K562 (cell line): ENCODE measurements around the gene AGAP3. TPM values are rescaled to one million over a fixed set of nuclear protein-coding genes. Genes with fewer than 3 reads are reported as not detected.

Experiments used
- ATAC-seq: fragments of 200-7000 bp; cut with Tn5 transposase; 3 replicates; pipeline ENCODE4 v1.9.1; 2020; ENCODE audit warnings: moderate library complexity
- BruUV-seq: library from RNA; stranded (reverse); fragments of 400-500 nt; replicated peaks from 2 replicates; lab custom pipeline; 2021; lab: Mats Ljungman, UMichigan
- CTCF ChIA-PET: fragments of 300-600 bp; formaldehyde crosslinking; extraction: SDS; loops from one replicate; lab custom pipeline; 2021; ENCODE audit warnings: low intra/inter-chr PET ratio; lab: Yijun Ruan, JAX
- POLR2A ChIA-PET: fragments of 300-600, 350-650 bp; sonication (Branson Sonifier 250); formaldehyde crosslinking; extraction: SDS; loops from one replicate; lab custom pipeline; 2021; ENCODE audit warnings: antibody characterized with exemption, inconsistent platforms; lab: Yijun Ruan, JAX
- DNase-seq, 4 experiments: peaks; one replicate each; pipeline versions ENCODE4 v3.0.0 to v3.0.0-alpha.2; 2011 to 2018; ENCODE audit warnings: low spot score in 3 of 4, mixed read lengths in 3 of 4; ENCODE audit errors: extremely low read depth in 1 of 4
- FAIRE-seq: peaks from 2 replicates; lab custom pipeline; 2011; peaks lifted over from hg19 to GRCh38; lab: Jason Lieb, UNC
- H2AFZ ChIP-seq: 2 replicates; pipeline ENCODE4 v1.6.0; 2011; ENCODE audit warnings: low read depth, low read length, control low read depth, inconsistent platforms
- H3K27ac ChIP-seq: fragments of 200-600 bp; 3 replicates; pipeline ENCODE4 v1.8.0; 2011; ENCODE audit warnings: low read depth, mild to moderate bottlenecking, control low read depth, inconsistent platforms, low read length, moderate library complexity, mixed read lengths; ENCODE audit errors: extremely low read depth
- H3K27me3 ChIP-seq, 2 experiments: fragments of 300-600 bp in 1 of 2; 2 replicates in 1 of 2; 3 replicates in 1 of 2; pipeline versions ENCODE4 v1.6.0 to v1.8.0; 2011; ENCODE audit warnings: inconsistent platforms in 2 of 2, low read length in 2 of 2, mild to moderate bottlenecking in 1 of 2, mixed read lengths in 1 of 2, moderate library complexity in 1 of 2; ENCODE audit not compliant: control insufficient read depth in 2 of 2, insufficient read depth in 2 of 2
- H3K36me3 ChIP-seq: fragments of 300-600 bp; 3 replicates; pipeline ENCODE4 v1.8.0; 2011; ENCODE audit warnings: mild to moderate bottlenecking, low read length, inconsistent platforms; ENCODE audit not compliant: control insufficient read depth, insufficient read depth
- H3K4me1 ChIP-seq, 2 experiments: fragments of 200-600 bp in 1 of 2; replicated peaks in 1 of 2; 2 replicates in 1 of 2; 3 replicates in 1 of 2; pipeline versions ENCODE4 v1.5.1 to v1.8.0; 2011; ENCODE audit warnings: inconsistent platforms in 2 of 2, low read length in 2 of 2, mild to moderate bottlenecking in 1 of 2, mixed read lengths in 1 of 2, moderate library complexity in 1 of 2; ENCODE audit not compliant: control insufficient read depth in 2 of 2, insufficient read depth in 2 of 2
- H3K4me2 ChIP-seq: 2 replicates; pipeline ENCODE4 v1.6.1; 2011; ENCODE audit warnings: low read length, control low read depth, inconsistent platforms, mixed read lengths; ENCODE audit not compliant: insufficient read depth
- H3K4me3 ChIP-seq: fragments of 200-600 bp; sonication (generic), shearing (Covaris generic); 2 replicates; pipeline ENCODE4 v1.5.1; 2016; ENCODE audit warnings: control low read depth, inconsistent platforms
- H3K79me2 ChIP-seq: fragments of 200-600 bp; 3 replicates; pipeline ENCODE4 v1.8.0; 2011; ENCODE audit warnings: low read length, inconsistent platforms; ENCODE audit not compliant: control insufficient read depth, insufficient read depth
- H3K9ac ChIP-seq, 2 experiments: 2 replicates each; pipeline versions ENCODE4 v1.6.0 to v1.6.1; 2011; ENCODE audit warnings: low read depth in 2 of 2, low read length in 2 of 2, control low read depth in 1 of 2, inconsistent platforms in 1 of 2, mild to moderate bottlenecking in 1 of 2, mixed read lengths in 1 of 2; ENCODE audit not compliant: insufficient read depth in 1 of 2
- H3K9me1 ChIP-seq: one replicate; pipeline ENCODE4 v1.6.0; 2011; ENCODE audit warnings: inconsistent platforms, mild to moderate bottlenecking, low read length, moderate library complexity; ENCODE audit not compliant: control insufficient read depth, insufficient read depth
- H3K9me3 ChIP-seq: replicated peaks from 2 replicates; pipeline ENCODE4 v1.5.1; 2011; ENCODE audit warnings: low read depth, low read length, inconsistent platforms; ENCODE audit not compliant: control insufficient read depth, insufficient read depth
- H4K20me1 ChIP-seq: replicated peaks from 2 replicates; pipeline ENCODE4 v1.6.1; 2011; ENCODE audit warnings: low read length, inconsistent platforms, mixed read lengths; ENCODE audit not compliant: control insufficient read depth, insufficient read depth
- CUX1 ChIP-seq: fragments of 200-800 bp; sonication (Bioruptor generic); IDR thresholded peaks from 2 replicates; pipeline ENCODE4 v1.6.1; 2016; ENCODE audit warnings: missing genetic modification characterization, missing compliant biosample characterization
- FIP1L1 ChIP-seq: fragments of 200-400 bp; formaldehyde crosslinking; IDR thresholded peaks from 2 replicates; pipeline ENCODE4 v1.6.1; 2018; ENCODE audit warnings: mild to moderate bottlenecking, low read depth, low read length; ENCODE audit not compliant: poor library complexity, severe bottlenecking
- HDAC6 ChIP-seq: IDR thresholded peaks from 2 replicates; pipeline ENCODE4 v1.6.1; 2012; ENCODE audit warnings: low read depth, mild to moderate bottlenecking, control low read depth, inconsistent platforms, low read length, moderate library complexity
- WGBS: fragments of 100-300 bp; shearing (Covaris generic); methylation state at CpG from one replicate; pipeline ENCODE4 v1.1.6; 2016; ENCODE audit warnings: low coverage, mixed read lengths; ENCODE audit not compliant: insufficient coverage; ENCODE audit errors: missing lambda C conversion rate; 5-methylcytosine and 5-hydroxymethylcytosine counted together
- in situ Hi-C: fragments of 300-500 bp; cut with MboI; formaldehyde crosslinking; loops from 4 replicates; pipeline ENCODE4 v1.15.0; 2018; ENCODE audit warnings: inconsistent platforms, mixed read lengths
- intact Hi-C: fragments of 100-400 bp; cut with micrococcal nuclease; formaldehyde crosslinking; loops from 2 replicates; pipeline ENCODE4 v1.14.2; 2022
- polyA plus RNA-seq, 8 experiments: library from polyadenylated mRNA; depleted of rRNA in 4 of 8; stranded (reverse) in 5 of 8; unstranded in 3 of 8; fragments of >200 nt; fragmentation: Nextera tagmentation in 2 of 8; fragmentation: Illumina TruSeq in 1 of 8; extraction: Ambion mirVana in 2 of 8; extraction: Trizol in 1 of 8; gene quantifications; 2 replicates each; pipeline versions ENCODE4 v1.2.1 to v1.2.3, GENCODE V29; 2011 to 2014; ENCODE audit warnings: inconsistent platforms in 1 of 8, missing spikeins in 1 of 8
- total RNA-seq, 7 experiments: library from RNA; depleted of rRNA in 6 of 7; stranded (reverse); fragments of >200 nt in 6 of 7; fragmentation: Illumina TruSeq in 2 of 7; extraction: Trizol in 2 of 7; gene quantifications; 2 replicates each; pipeline versions ENCODE4 v1.2.1 to v1.2.3, GENCODE V29; 2011 to 2021; ENCODE audit warnings: low replicate concordance in 1 of 7

Gene AGAP3
- total and polyA plus RNA-seq, 9 of the 15 experiments (the other 6 are each of a cell fraction or from before 2014, with no cell fraction given): 3.4 to 208 (median 62.2) TPM

- Histone ChIP-seq H3K27ac (peak within 1 kb of the TSS; percentile 94), H3K4me3 (peak within 1 kb of the TSS; percentile 89), H3K4me2 (peak within 1 kb of the TSS; percentile 97), H3K36me3 (peaks cover 50% of the 10 kb centered on the region), H3K4me1 (peaks cover 48 to 88% of the 10 kb centered on the region in 2 experiments), H3K9me1 (no peaks in the 10 kb centered on the region), H3K9ac (peak within 1 kb of the TSS; percentile 94 to 97), H2AFZ (peak within 1 kb of the TSS; percentile 78), H3K79me2 (peaks cover 46% of the 10 kb centered on the region), H3K9me3 (no peaks in the 10 kb centered on the region), H3K27me3 (no peaks in the 10 kb centered on the region), H4K20me1 (peaks cover 5% of the 10 kb centered on the region)
- ATAC-seq (peak; percentile 81), DNase-seq (peak; percentile 87 to 97 (median 92)), FAIRE-seq (peak; percentile 93)
- intact Hi-C loops (loop anchor here (1.0 to 10.0 kb wide), 2 partner anchors 19 to 766 kb away; no protein-coding TSS in a partner anchor), in situ Hi-C loops (no loop called here)
- BruUV-seq: no TSS peak
- ChIA-PET CTCF (no interaction called here), POLR2A (interaction anchor here (0.6 to 3.5 kb wide), 18 partner anchors 9 to 757 kb away, joined by 3 to 24 read pairs (median 5); partner anchors contain the start of genes ABCB8, ACTR3C, LRRC61 and REPIN1)
- under 1% methylated on average over 66 of the region's 66 CpGs for WGBS
- 0 out of 2 replicates have a peak, but pooled peaks have one; percentile 25 for TF ChIP-seq HDAC6
- TF ChIP-seq CUX1 (CRISPR knock-in tag): no peak
- peak; percentile 22 for TF ChIP-seq FIP1L1
Observed at GRCh38 chr7:151080522-151081169, 5.6 kb upstream of the AGAP3 start, which contains the start of gene FASTK. Gene FASTK (minus strand): TSS chr7:151080809. CDS start chr7:151080766, 43 bp downstream.
